ENCODE data around the gene MMS19. TPM values are rescaled to one million over a fixed set of nuclear protein-coding genes. Genes with fewer than 3 reads are reported as not detected.

Gene MMS19
- total RNA-seq, 2 donors from 2014 or later, result 66.3 to 95.6 TPM

- DNase-seq (ENCODE audit: low spot score), result no peak
- no peak for ATAC-seq
- H3K27ac Mint-ChIP-seq, result no peak overlapping the region
- H3K4me1 Mint-ChIP-seq (ENCODE audit: low read depth in 2 of 2), result peaks cover 0 to 2% of the 10 kb centered on the region in 2 donors
- no peak overlapping the region for H3K4me3 Mint-ChIP-seq
- no peaks in the 10 kb centered on the region for H3K9me3 Mint-ChIP-seq
- H3K27me3 Mint-ChIP-seq, result no peaks in the 10 kb centered on the region
- peaks cover 23% of the 10 kb centered on the region for H3K36me3 Mint-ChIP-seq
Measured at GRCh38 chr10:97456686-97457065, 41.5 kb downstream of the MMS19 start.

- Mint-ChIP-seq H3K9me3 (no peaks in the 10 kb centered on the region), H3K27ac (peak overlapping the region in 1 of 2 donors; percentile 68), H3K4me1 (ENCODE audit: low read depth in 2 of 2) (peaks cover 0 to 2% of the 10 kb centered on the region in 2 donors), H3K36me3 (peaks cover 23% of the 10 kb centered on the region), H3K27me3 (no peaks in the 10 kb centered on the region), H3K4me3 (no peak overlapping the region)
- ATAC-seq (no peak), DNase-seq (ENCODE audit: low spot score) (no peak)
Measured at GRCh38 chr10:97456034-97456685, 42.1 kb downstream of the MMS19 start.

- no peak overlapping the region for H3K4me3 Mint-ChIP-seq
- ATAC-seq, result no peak
- DNase-seq (ENCODE audit: low spot score), result no peak
- no peaks in the 10 kb centered on the region for H3K27me3 Mint-ChIP-seq
- H3K4me1 Mint-ChIP-seq (ENCODE audit: low read depth in 2 of 2), result peaks cover 8 to 10% of the 10 kb centered on the region in 2 donors
- H3K36me3 Mint-ChIP-seq, result peaks cover 16% of the 10 kb centered on the region
- H3K9me3 Mint-ChIP-seq, result no peaks in the 10 kb centered on the region
- H3K27ac Mint-ChIP-seq, result peak overlapping the region in 1 of 2 donors; percentile 68
Measured at GRCh38 chr10:97454330-97455036, 43.7 kb downstream of the MMS19 start.

GRCh38 chr10:97452352-97452751, 45.9 kb downstream of the MMS19 start:
- Mint-ChIP-seq H3K4me1 (ENCODE audit: low read depth in 2 of 2) (peaks cover 13 to 22% of the 10 kb centered on the region in 2 donors), H3K27me3 (no peaks in the 10 kb centered on the region), H3K4me3 (no peak overlapping the region), H3K9me3 (no peaks in the 10 kb centered on the region), H3K27ac (no peak overlapping the region), H3K36me3 (no peaks in the 10 kb centered on the region)
- DNase-seq (ENCODE audit: low spot score) (no peak), ATAC-seq (no peak)

- ATAC-seq (no peak), DNase-seq (ENCODE audit: low spot score) (no peak)
- Mint-ChIP-seq H3K27me3 (no peaks in the 10 kb centered on the region), H3K27ac (no peak overlapping the region), H3K9me3 (no peaks in the 10 kb centered on the region), H3K36me3 (no peaks in the 10 kb centered on the region), H3K4me1 (ENCODE audit: low read depth in 2 of 2) (peaks cover 18 to 29% of the 10 kb centered on the region in 2 donors), H3K4me3 (no peak overlapping the region)
Measured at GRCh38 chr10:97451605-97452004, 46.6 kb downstream of the MMS19 start.

- no peak overlapping the region for H3K27ac Mint-ChIP-seq
- no peak overlapping the region for H3K4me3 Mint-ChIP-seq
- no peak for ATAC-seq
- H3K9me3 Mint-ChIP-seq, result no peaks in the 10 kb centered on the region
- DNase-seq (ENCODE audit: low spot score), result no peak
- no peaks in the 10 kb centered on the region for H3K27me3 Mint-ChIP-seq
- H3K36me3 Mint-ChIP-seq, result no peaks in the 10 kb centered on the region
- H3K4me1 Mint-ChIP-seq (ENCODE audit: low read depth in 2 of 2), result peaks cover 18 to 32% of the 10 kb centered on the region in 2 donors
Measured at GRCh38 chr10:97450828-97451227, 47.4 kb downstream of the MMS19 start.

GRCh38 chr10:97445722-97446639, 52.2 kb downstream of the MMS19 start, which contains the start of the genes EXOSC1 and ZDHHC16:
TSS of gene EXOSC1 (minus strand) at chr10:97446006. CDS start at chr10:97445985, 21 bp downstream.
TSS of gene ZDHHC16 (plus strand) at chr10:97446175. CDS start at chr10:97451676, 5,501 bp downstream.
- peak; percentile 99 for ATAC-seq

GRCh38 chr10:97445357-97445721, 52.9 kb downstream of the MMS19 start:
- H3K4me3 Mint-ChIP-seq, result peak overlapping the region; percentile 92
- peaks cover 27 to 36% of the 10 kb centered on the region in 2 donors for H3K4me1 Mint-ChIP-seq (ENCODE audit: low read depth in 2 of 2)
- ATAC-seq (no peak), DNase-seq (ENCODE audit: low spot score) (no peak)
- H3K27ac Mint-ChIP-seq, result peak overlapping the region; percentile 78 to 86
- H3K27me3 Mint-ChIP-seq, result no peaks in the 10 kb centered on the region
- peaks cover 19% of the 10 kb centered on the region for H3K36me3 Mint-ChIP-seq
- no peaks in the 10 kb centered on the region for H3K9me3 Mint-ChIP-seq

More at GRCh38 chr10:97445722-97446639, 52.2 kb downstream of the MMS19 start, which contains the start of the genes EXOSC1 and ZDHHC16:
- peak within 1 kb of the TSS; percentile 78 to 86 for H3K27ac Mint-ChIP-seq
- peaks cover 15% of the 10 kb centered on the region for H3K36me3 Mint-ChIP-seq
- no peaks in the 10 kb centered on the region for H3K9me3 Mint-ChIP-seq
- H3K27me3 Mint-ChIP-seq, result no peaks in the 10 kb centered on the region
- H3K4me1 Mint-ChIP-seq (ENCODE audit: low read depth in 2 of 2), result peaks cover 32 to 42% of the 10 kb centered on the region in 2 donors
- peak within 1 kb of the TSS; percentile 92 for H3K4me3 Mint-ChIP-seq
- DNase-seq (ENCODE audit: low spot score), result peak; percentile 95

- H3K27me3 Mint-ChIP-seq, result no peaks in the 10 kb centered on the region
- DNase-seq (ENCODE audit: low spot score) (no peak), ATAC-seq (no peak)
- peaks cover 19% of the 10 kb centered on the region for H3K36me3 Mint-ChIP-seq
- peak overlapping the region; percentile 92 for H3K4me3 Mint-ChIP-seq
- H3K4me1 Mint-ChIP-seq (ENCODE audit: low read depth in 2 of 2), result peaks cover 24 to 34% of the 10 kb centered on the region in 2 donors
- no peaks in the 10 kb centered on the region for H3K9me3 Mint-ChIP-seq
- H3K27ac Mint-ChIP-seq, result peak overlapping the region; percentile 78 to 86
Measured at GRCh38 chr10:97444212-97444611, 54.0 kb downstream of the MMS19 start.

- Mint-ChIP-seq H3K4me1 (ENCODE audit: low read depth in 2 of 2) (peaks cover 19 to 21% of the 10 kb centered on the region in 2 donors), H3K9me3 (no peaks in the 10 kb centered on the region), H3K36me3 (peaks cover 19% of the 10 kb centered on the region), H3K4me3 (no peak overlapping the region), H3K27me3 (no peaks in the 10 kb centered on the region), H3K27ac (no peak overlapping the region)
- no peak for ATAC-seq
- no peak for DNase-seq (ENCODE audit: low spot score)
Measured at GRCh38 chr10:97442277-97442676, 55.9 kb downstream of the MMS19 start.

- DNase-seq (ENCODE audit: low spot score), result no peak
- no peak for ATAC-seq
- Mint-ChIP-seq H3K36me3 (peaks cover 11% of the 10 kb centered on the region), H3K27me3 (no peaks in the 10 kb centered on the region), H3K9me3 (no peaks in the 10 kb centered on the region), H3K4me1 (ENCODE audit: low read depth in 2 of 2) (no peaks in the 10 kb centered on the region), H3K4me3 (no peak overlapping the region), H3K27ac (no peak overlapping the region)
Measured at GRCh38 chr10:97435211-97435610, 63.0 kb downstream of the MMS19 start.

- H3K27ac Mint-ChIP-seq, result peak overlapping the region in 1 of 2 donors; percentile 56
- H3K4me3 Mint-ChIP-seq, result no peak overlapping the region
- H3K36me3 Mint-ChIP-seq, result peaks cover 11% of the 10 kb centered on the region
- no peaks in the 10 kb centered on the region for H3K27me3 Mint-ChIP-seq
- no peak for DNase-seq (ENCODE audit: low spot score)
- H3K9me3 Mint-ChIP-seq, result no peaks in the 10 kb centered on the region
- ATAC-seq, result peak in 1 of 2 donors; percentile 18
- H3K4me1 Mint-ChIP-seq (ENCODE audit: low read depth in 2 of 2), result no peaks in the 10 kb centered on the region
Measured at GRCh38 chr10:97434557-97434956, 63.7 kb downstream of the MMS19 start.

GRCh38 chr10:97434055-97434454, 64.2 kb downstream of the MMS19 start:
- Mint-ChIP-seq H3K27ac (peak overlapping the region in 1 of 2 donors; percentile 56), H3K36me3 (peaks cover 11% of the 10 kb centered on the region)
- no peak for ATAC-seq

More at GRCh38 chr10:97434055-97434454, 64.2 kb downstream of the MMS19 start:
- H3K27me3 Mint-ChIP-seq, result no peaks in the 10 kb centered on the region
- no peaks in the 10 kb centered on the region for H3K4me1 Mint-ChIP-seq (ENCODE audit: low read depth in 2 of 2)
- H3K4me3 Mint-ChIP-seq, result no peak overlapping the region
- H3K9me3 Mint-ChIP-seq, result no peaks in the 10 kb centered on the region
- DNase-seq (ENCODE audit: low spot score), result no peak
